ENCODE data around the gene PALS2. TPM values are rescaled to one million over a fixed set of nuclear protein-coding genes. Genes with fewer than 3 reads are reported as not detected.

PALS2 gene
- polyA plus RNA-seq (ENCODE audit: insufficient read length in 4 of 4), result 10 to 100 TPM in 3 of 4 donors, 1 to 10 TPM in 1; 6.8 to 12.3 (median 10.3) TPM

GRCh38 chr7:24572997-24573553 lies at the start of gene PALS2:
Gene PALS2, plus strand, starts transcription at chr7:24573452. Its CDS starts 50,216 bp downstream, at chr7:24623668.
- peak in 3 of 4 donors; percentile 46 to 64 (median 55) for DNase-seq (ENCODE audit: low read depth in 4 of 4, low spot score in 3 of 4)

- no peak for DNase-seq (ENCODE audit: low read depth in 4 of 4, low spot score in 3 of 4)
These were observed 42.0 kb upstream of the PALS2 start for GRCh38 chr7:24531255-24531654.

GRCh38 chr7:24536682-24537081 lies 36.6 kb upstream of the PALS2 start:
- no peak for DNase-seq (ENCODE audit: low read depth in 4 of 4, low spot score in 3 of 4)

- DNase-seq (ENCODE audit: low read depth in 4 of 4, low spot score in 3 of 4), result no peak
These were observed 32.3 kb upstream of the PALS2 start for GRCh38 chr7:24540956-24541355.

- DNase-seq (ENCODE audit: low read depth in 4 of 4, low spot score in 3 of 4), result no peak
These were observed 28.0 kb upstream of the PALS2 start for GRCh38 chr7:24545215-24545614.

GRCh38 chr7:24548390-24548789 lies 24.9 kb upstream of the PALS2 start:
- DNase-seq (ENCODE audit: low read depth in 4 of 4, low spot score in 3 of 4), result no peak

- DNase-seq (ENCODE audit: low read depth in 4 of 4, low spot score in 3 of 4), result no peak
These were observed 23.3 kb upstream of the PALS2 start for GRCh38 chr7:24549991-24550390.

- DNase-seq (ENCODE audit: low read depth in 4 of 4, low spot score in 3 of 4), result no peak
These were observed 18.1 kb upstream of the PALS2 start for GRCh38 chr7:24555184-24555583.

- DNase-seq (ENCODE audit: low read depth in 4 of 4, low spot score in 3 of 4), result no peak
These were observed 17.5 kb upstream of the PALS2 start for GRCh38 chr7:24555719-24556118.

GRCh38 chr7:24560772-24561171 lies 12.5 kb upstream of the PALS2 start:
- no peak for DNase-seq (ENCODE audit: low read depth in 4 of 4, low spot score in 3 of 4)

GRCh38 chr7:24566274-24566673 lies 7.0 kb upstream of the PALS2 start:
- no peak for DNase-seq (ENCODE audit: low read depth in 4 of 4, low spot score in 3 of 4)

GRCh38 chr7:24570983-24571382 lies 2.3 kb upstream of the PALS2 start:
- DNase-seq (ENCODE audit: low read depth in 4 of 4, low spot score in 3 of 4), result no peak

GRCh38 chr7:24572016-24572392 lies 1.2 kb upstream of the PALS2 start:
- no peak for DNase-seq (ENCODE audit: low read depth in 4 of 4, low spot score in 3 of 4)

- no peak for DNase-seq (ENCODE audit: low read depth in 4 of 4, low spot score in 3 of 4)
These were observed 757 bp upstream of the PALS2 start for GRCh38 chr7:24572393-24572996.

GRCh38 chr7:24573554-24574338 lies 494 bp downstream of the PALS2 start:
- DNase-seq (ENCODE audit: low read depth in 4 of 4, low spot score in 3 of 4), result peak in 3 of 4 donors; percentile 18 to 38 (median 35)

GRCh38 chr7:24574386-24574785 lies 1.1 kb downstream of the PALS2 start:
- DNase-seq (ENCODE audit: low read depth in 4 of 4, low spot score in 3 of 4), result no peak

- no peak for DNase-seq (ENCODE audit: low read depth in 4 of 4, low spot score in 3 of 4)
These were observed 1.7 kb downstream of the PALS2 start for GRCh38 chr7:24574950-24575349.

GRCh38 chr7:24576171-24577025 lies 3.1 kb downstream of the PALS2 start:
- peak in 3 of 4 donors; percentile 29 to 31 (median 29) for DNase-seq (ENCODE audit: low read depth in 4 of 4, low spot score in 3 of 4)

- no peak for DNase-seq (ENCODE audit: low read depth in 4 of 4, low spot score in 3 of 4)
These were observed 4.8 kb downstream of the PALS2 start for GRCh38 chr7:24578052-24578451.

GRCh38 chr7:24580283-24580946 lies 7.2 kb downstream of the PALS2 start:
- DNase-seq (ENCODE audit: low read depth in 4 of 4, low spot score in 3 of 4), result no peak
